GM12864 (cell line): Measurements from ENCODE around the gene GAA.

ENCODE experiments used
- DNase-seq: peaks from one replicate; pipeline ENCODE4 v3.0.0-alpha.2; 2011; ENCODE audit warnings: low read depth
- H3K4me3 ChIP-seq: 2 replicates; pipeline ENCODE4 v1.5.1; 2011; ENCODE audit warnings: mild to moderate bottlenecking, low read depth, low read length, control low read depth
- CTCF ChIP-seq: IDR thresholded peaks from 2 replicates; pipeline ENCODE4 v1.5.1; 2011; ENCODE audit warnings: low read depth, mild to moderate bottlenecking, moderate library complexity, low read length, control low read depth, inconsistent platforms; ENCODE audit errors: missing control alignments

GAA gene

GRCh38 chr17:80145076-80146075 lies 44.0 kb downstream of the GAA start:
- TF ChIP-seq CTCF, result no peak
- no peak for DNase-seq
- H3K4me3 ChIP-seq, result peak overlapping the region; percentile 96

- TF ChIP-seq CTCF, result no peak
- H3K4me3 ChIP-seq, result peak overlapping the region; percentile 96
- no peak for DNase-seq
These were observed 45.0 kb downstream of the GAA start for GRCh38 chr17:80146121-80147034.

GRCh38 chr17:80147035-80147822 lies 45.8 kb downstream of the GAA start, which contains the start of gene EIF4A3:
EIF4A3 (minus strand) TSS chr17:80147128; CDS start chr17:80146961, 167 bp downstream.
- TF ChIP-seq CTCF, result no peak
- DNase-seq, result peak; percentile 98
- peak within 1 kb of the TSS; percentile 96 for H3K4me3 ChIP-seq

GRCh38 chr17:80151333-80151732 lies 50.0 kb downstream of the GAA start:
- TF ChIP-seq CTCF, result no peak
- no peak for DNase-seq
- no peak overlapping the region for H3K4me3 ChIP-seq

- no peak for TF ChIP-seq CTCF
- no peak for DNase-seq
- H3K4me3 ChIP-seq, result no peak overlapping the region
These were observed 50.8 kb downstream of the GAA start for GRCh38 chr17:80152081-80152702.

GRCh38 chr17:80153004-80153403 lies 51.6 kb downstream of the GAA start:
- H3K4me3 ChIP-seq, result no peak overlapping the region
- DNase-seq, result no peak
- TF ChIP-seq CTCF, result no peak
